NT2/D1 (cell line): ENCODE results near the gene ROR1.
"Not testable (repeated sequence)": the region's sequence is repeated elsewhere in the genome, so short reads cannot be mapped to it uniquely, and the experiment has no call there.

Experiments used
- DNase-seq: peaks from one replicate; pipeline ENCODE4 v3.0.0-alpha.2; 2011; ENCODE audit warnings: low read depth, low spot score
- H3K27me3 ChIP-seq: 2 replicates; pipeline ENCODE4 v1.6.0; 2011; ENCODE audit warnings: mild to moderate bottlenecking; ENCODE audit not compliant: insufficient read length, insufficient read depth
- H3K36me3 ChIP-seq: 2 replicates; pipeline ENCODE4 v1.6.1; 2011; ENCODE audit warnings: mild to moderate bottlenecking, low read length, mixed read lengths; ENCODE audit not compliant: insufficient read depth, insufficient read length
- H3K4me1 ChIP-seq: 2 replicates; pipeline ENCODE4 v1.5.1; 2011; ENCODE audit not compliant: insufficient read depth, insufficient read length
- H3K4me3 ChIP-seq: 2 replicates; pipeline ENCODE4 v1.5.1; 2011; ENCODE audit warnings: low read depth; ENCODE audit not compliant: insufficient read length
- H3K9ac ChIP-seq: 2 replicates; pipeline ENCODE4 v1.6.0; 2011; ENCODE audit warnings: low read depth; ENCODE audit not compliant: insufficient read length
- H3K9me3 ChIP-seq: 2 replicates; pipeline ENCODE4 v1.5.1; 2011; ENCODE audit warnings: mild to moderate bottlenecking, low read length; ENCODE audit not compliant: insufficient read depth
- SUZ12 ChIP-seq: IDR thresholded peaks from 2 replicates; pipeline ENCODE4 v1.6.1; 2011; ENCODE audit not compliant: insufficient read length, insufficient read depth; ENCODE audit errors: extremely low read depth
- YY1 ChIP-seq: IDR thresholded peaks from 2 replicates; pipeline ENCODE4 v1.6.1; 2011; ENCODE audit not compliant: insufficient read length, insufficient read depth
- ZNF274 ChIP-seq: IDR thresholded peaks from 2 replicates; pipeline ENCODE4 v1.6.1; 2011; ENCODE audit warnings: mild to moderate bottlenecking, low read depth, low read length

Gene ROR1

GRCh38 chr1:64209221-64209620 is 435.4 kb downstream of the ROR1 start:
- no peaks in the 10 kb centered on the region for H3K36me3 ChIP-seq
- H3K9me3 ChIP-seq: no peaks in the 10 kb centered on the region
- no peak overlapping the region for H3K9ac ChIP-seq
- no peak overlapping the region for H3K4me3 ChIP-seq
- no peak for DNase-seq
- no peaks in the 10 kb centered on the region for H3K4me1 ChIP-seq
- no peaks in the 10 kb centered on the region for H3K27me3 ChIP-seq
- TF ChIP-seq SUZ12 (no peak), ZNF274 (no peak), YY1 (no peak)

DNA sequence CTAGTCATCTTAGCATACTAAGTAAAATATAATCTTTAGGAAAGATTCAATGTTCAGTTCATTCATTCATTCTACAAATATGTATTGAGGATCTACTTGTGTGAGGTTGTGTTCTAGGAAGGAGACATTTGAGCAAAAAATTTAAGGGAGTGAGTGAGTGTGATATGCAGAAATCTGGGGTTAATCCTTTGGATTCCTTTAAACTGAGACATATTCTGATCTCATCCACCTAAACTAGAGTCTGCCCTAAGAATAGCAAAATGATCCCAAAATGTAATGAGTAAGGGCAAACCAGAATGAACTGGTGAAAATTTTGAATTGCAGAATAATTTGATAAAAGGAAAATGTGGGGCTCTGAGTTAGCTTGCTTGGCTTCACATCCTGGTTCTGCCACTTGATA is 438.2 kb downstream of the ROR1 start:
- H3K4me3 ChIP-seq: no peak overlapping the region
- no peak overlapping the region for H3K9ac ChIP-seq
- H3K4me1 ChIP-seq: no peaks in the 10 kb centered on the region
- no peaks in the 10 kb centered on the region for H3K36me3 ChIP-seq
- TF ChIP-seq SUZ12: no peak
- TF ChIP-seq YY1: no peak
- no peak for TF ChIP-seq ZNF274
- no peaks in the 10 kb centered on the region for H3K27me3 ChIP-seq
- H3K9me3 ChIP-seq: no peaks in the 10 kb centered on the region
- DNase-seq: no peak

DNA sequence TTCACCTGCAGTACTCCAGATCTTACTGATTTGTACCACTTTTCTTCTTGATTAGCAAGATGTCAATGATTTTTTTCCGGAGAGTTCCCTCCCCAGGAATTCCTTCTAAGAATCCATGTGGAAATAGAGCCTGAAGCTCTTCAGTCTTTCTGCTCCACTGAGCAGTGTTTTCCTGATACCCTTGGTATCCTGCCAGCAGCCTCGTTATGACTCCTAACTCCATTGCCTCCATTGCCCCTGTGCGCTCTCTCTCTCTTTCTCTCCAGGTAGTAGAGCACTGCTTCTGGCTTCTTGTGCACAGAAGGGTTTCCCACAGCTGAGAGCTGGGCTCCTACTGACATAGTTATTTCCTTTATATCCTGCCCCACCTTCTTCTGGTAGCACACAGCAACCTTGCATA is 441.8 kb downstream of the ROR1 start:
- Histone ChIP-seq H3K4me1 (no peaks in the 10 kb centered on the region), H3K4me3 (no peak overlapping the region), H3K36me3 (no peaks in the 10 kb centered on the region), H3K27me3 (no peaks in the 10 kb centered on the region), H3K9ac (no peak overlapping the region), H3K9me3 (no peaks in the 10 kb centered on the region)
- TF ChIP-seq YY1 (no peak), ZNF274 (no peak), SUZ12 (no peak)
- no peak for DNase-seq

- Histone ChIP-seq H3K9ac (no peak overlapping the region), H3K9me3 (no peaks in the 10 kb centered on the region), H3K27me3 (no peaks in the 10 kb centered on the region), H3K4me3 (no peak overlapping the region), H3K4me1 (no peaks in the 10 kb centered on the region), H3K36me3 (no peaks in the 10 kb centered on the region)
- TF ChIP-seq SUZ12: no peak
- TF ChIP-seq YY1: no peak
- TF ChIP-seq ZNF274: no peak
- DNase-seq: no peak
Observed at GRCh38 chr1:64220241-64220640, 446.4 kb downstream of the ROR1 start.

GRCh38 chr1:64223329-64224151 is 449.7 kb downstream of the ROR1 start:
- TF ChIP-seq YY1: no peak
- TF ChIP-seq SUZ12: no peak
- TF ChIP-seq ZNF274: no peak
- no peaks in the 10 kb centered on the region for H3K4me1 ChIP-seq
- H3K36me3 ChIP-seq: no peaks in the 10 kb centered on the region
- no peaks in the 10 kb centered on the region for H3K9me3 ChIP-seq
- no peak overlapping the region for H3K4me3 ChIP-seq
- H3K9ac ChIP-seq: no peak overlapping the region
- H3K27me3 ChIP-seq: no peaks in the 10 kb centered on the region
- DNase-seq: no peak

DNA sequence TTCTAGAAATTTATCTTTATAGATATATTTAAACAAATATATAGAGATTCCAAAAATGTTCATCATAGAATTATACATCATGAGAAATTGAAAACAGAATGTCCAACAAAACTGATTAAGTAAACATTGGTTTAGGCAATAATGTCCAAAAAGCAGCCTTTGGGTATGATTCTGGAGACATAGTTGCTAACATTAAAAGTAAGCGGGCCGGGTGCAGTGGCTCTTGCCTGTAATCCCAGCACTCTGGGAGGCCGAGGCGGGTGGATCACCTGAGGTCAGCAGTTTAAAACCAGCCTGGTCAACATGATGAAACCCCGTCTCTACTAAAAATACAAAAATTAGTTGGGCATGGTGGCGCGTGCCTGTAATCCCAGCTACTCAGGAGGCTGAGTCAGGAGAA is 450.4 kb downstream of the ROR1 start:
- H3K27me3 ChIP-seq, H3K9me3 ChIP-seq, H3K4me3 ChIP-seq, H3K36me3 ChIP-seq, DNase-seq, H3K9ac ChIP-seq, H3K4me1 ChIP-seq: not testable (repeated sequence)

GRCh38 chr1:64228167-64228957 is 454.5 kb downstream of the ROR1 start:
- no peaks in the 10 kb centered on the region for H3K27me3 ChIP-seq
- TF ChIP-seq SUZ12 (no peak), ZNF274 (no peak), YY1 (no peak)
- H3K36me3 ChIP-seq: no peaks in the 10 kb centered on the region
- H3K4me1 ChIP-seq: no peaks in the 10 kb centered on the region
- H3K4me3 ChIP-seq: no peak overlapping the region
- H3K9me3 ChIP-seq: no peaks in the 10 kb centered on the region
- DNase-seq: no peak
- H3K9ac ChIP-seq: no peak overlapping the region
